Right ventricle myocardium inferior (tissue), 1 donor: ENCODE results near the gene WDR91. TPM values are rescaled to one million over a fixed set of nuclear protein-coding genes. Genes with fewer than 3 reads are reported as not detected.
A peak's percentile ranks its signal among the peaks of the same experiment; 100 is the strongest.

Experiments
- ATAC-seq: fragments of 200-7000 bp; cut with Tn5 transposase; one replicate; pipeline ENCODE4 v1.9.1; 2020; ENCODE audit warnings: mild to moderate bottlenecking, moderate library complexity
- DNase-seq: peaks from one replicate; pipeline ENCODE4 v3.0.0; 2021; ENCODE audit errors: missing footprints
- intact Hi-C: fragments of 100-400 bp; cut with DNase I; formaldehyde crosslinking; loops from one replicate; pipeline ENCODE4 v1.11.0; 2022
- total RNA-seq: library from RNA; stranded (reverse); fragmentation: NEBNext Ultra II Directional; extraction: Animal tissue kit (Norgen Biotek cat#: 25700); gene quantifications from one replicate; pipeline ENCODE4 v1.2.1, GENCODE V29; 2021
- donor health status: DM: no; HTN: yes; CAD: no; lungs with severe emphysema.

WDR91 gene
- total RNA-seq, 1 donor from 2014 or later = 3.8 TPM

- ATAC-seq = no peak
Measured at GRCh38 chr7:135169141-135169963, 42.0 kb downstream of the WDR91 start.

GRCh38 chr7:135168489-135169140 lies 42.7 kb downstream of the WDR91 start:
- ATAC-seq = no peak
- peak; percentile 25 for DNase-seq
- intact Hi-C loops = no loop called here

More at GRCh38 chr7:135169141-135169963, 42.0 kb downstream of the WDR91 start:
- intact Hi-C loops = no loop called here
- no peak for DNase-seq

DNA sequence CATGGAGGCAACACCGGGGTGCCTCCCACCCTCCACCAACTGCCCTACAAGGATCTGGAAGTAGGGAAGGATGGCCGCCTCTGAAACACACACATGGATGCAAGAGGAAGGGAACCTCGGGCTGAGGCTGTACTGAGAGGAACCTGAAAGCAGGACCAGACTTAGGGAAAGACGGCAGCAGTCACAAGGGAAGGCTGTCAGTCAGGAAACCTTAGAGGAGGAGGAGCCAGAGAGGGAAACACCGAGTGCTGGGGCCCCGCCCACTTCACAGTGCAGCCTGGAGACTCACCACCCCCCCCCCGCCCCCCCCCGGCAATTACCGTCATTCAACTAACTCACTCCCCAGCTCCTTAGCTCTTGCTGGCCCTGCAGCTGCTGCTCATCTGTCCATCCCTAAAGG lies 43.3 kb downstream of the WDR91 start:
- ATAC-seq = no peak
- peak; percentile 60 for DNase-seq
- intact Hi-C loops = no loop called here

- ATAC-seq (no peak), DNase-seq (peak; percentile 64)
- intact Hi-C loops = no loop called here
Measured at GRCh38 chr7:135167365-135167917, 43.9 kb downstream of the WDR91 start.

DNA sequence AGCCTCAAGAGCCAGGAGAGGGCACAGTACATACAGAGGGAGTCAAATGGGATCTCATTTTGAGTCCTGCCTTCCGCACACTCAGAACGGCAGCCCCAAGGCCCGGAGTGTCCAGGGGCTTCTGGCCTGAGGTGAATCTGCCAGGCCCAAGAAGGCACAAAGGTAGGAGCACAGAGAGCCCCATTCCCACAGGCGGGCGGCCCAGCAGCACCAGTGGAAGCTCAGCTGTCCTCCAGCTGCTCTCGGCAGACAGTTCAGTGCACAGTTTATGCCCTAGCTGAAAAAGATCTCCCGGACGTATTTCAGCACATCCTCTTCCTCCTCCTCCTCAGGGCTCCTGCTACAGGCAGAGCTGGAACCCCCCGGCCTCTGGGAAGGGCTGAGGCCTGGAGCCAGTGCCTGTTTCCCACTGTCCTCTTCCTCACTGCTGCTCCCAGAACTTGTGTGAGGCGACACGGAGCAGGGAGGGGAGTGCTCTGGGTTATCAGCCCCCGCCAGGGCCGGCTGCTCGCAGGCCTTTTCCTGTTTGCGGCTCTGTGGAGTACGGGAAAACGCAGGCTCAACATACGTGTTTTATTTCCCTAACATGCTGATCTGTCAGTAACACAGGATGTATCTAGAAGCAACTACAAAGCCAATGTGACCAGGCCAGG lies 44.9 kb downstream of the WDR91 start:
- DNase-seq (no peak), ATAC-seq (no peak)
- intact Hi-C loops = no loop called here

DNA sequence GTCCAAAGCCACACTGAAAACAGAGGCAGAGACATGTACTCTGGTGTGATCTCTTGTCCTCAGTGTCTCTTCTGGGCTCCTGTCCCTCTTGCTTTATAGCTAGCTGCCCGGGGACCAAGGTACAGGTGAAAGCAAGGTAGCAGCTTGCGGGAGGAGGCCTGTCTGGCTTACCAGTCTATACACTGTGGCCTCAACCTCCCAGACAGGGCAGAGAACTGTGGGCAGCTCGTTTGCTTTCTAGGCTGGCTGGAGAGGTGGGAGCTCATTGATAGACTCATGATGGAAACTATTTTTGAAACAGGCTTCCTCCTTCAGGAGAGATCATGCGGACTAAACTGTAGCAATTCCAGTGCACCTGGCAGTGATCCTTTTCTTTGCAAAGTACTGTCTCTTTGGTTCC lies 45.5 kb downstream of the WDR91 start:
- intact Hi-C loops = no loop called here
- DNase-seq (no peak), ATAC-seq (no peak)

- ATAC-seq (peak; percentile 6), DNase-seq (no peak)
- intact Hi-C loops = no loop called here
Measured at GRCh38 chr7:135164357-135165061, 46.8 kb downstream of the WDR91 start.

GRCh38 chr7:135162382-135163001 lies 48.8 kb downstream of the WDR91 start:
- ATAC-seq = no peak
- DNase-seq = no peak
- intact Hi-C loops = no loop called here

GRCh38 chr7:135161669-135162068 lies 49.7 kb downstream of the WDR91 start:
- no peak for ATAC-seq
- DNase-seq = peak; percentile 64
- intact Hi-C loops = no loop called here

- peak; percentile 65 for DNase-seq
- intact Hi-C loops = no loop called here
- no peak for ATAC-seq
Measured at GRCh38 chr7:135160858-135161653, 50.3 kb downstream of the WDR91 start.

GRCh38 chr7:135160098-135160857 lies 51.0 kb downstream of the WDR91 start:
- peak; percentile 57 for DNase-seq
- intact Hi-C loops = no loop called here
- no peak for ATAC-seq

GRCh38 chr7:135159359-135160085 lies 51.8 kb downstream of the WDR91 start:
- intact Hi-C loops = no loop called here
- ATAC-seq = no peak
- no peak for DNase-seq

DNA sequence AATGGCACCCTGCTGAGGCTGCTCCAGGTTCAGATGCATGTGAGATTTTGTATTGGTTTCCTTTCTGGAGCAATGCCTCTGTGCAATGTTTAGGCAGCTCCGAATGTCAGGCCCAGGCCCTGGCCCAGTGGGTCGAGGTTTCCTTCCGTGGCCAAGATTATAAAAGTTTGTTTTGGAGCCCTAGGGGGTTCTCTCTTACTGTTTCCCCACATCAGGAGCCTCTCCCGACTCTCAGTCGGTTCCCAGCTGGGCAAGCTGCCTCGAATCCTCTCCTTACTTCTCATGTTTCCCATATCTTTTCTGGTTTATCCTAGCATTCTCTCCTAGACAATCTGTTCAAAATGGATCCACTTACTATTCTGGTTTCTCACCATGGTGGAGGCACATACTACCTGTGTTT lies 52.5 kb downstream of the WDR91 start:
- intact Hi-C loops = loop anchor here (1.0 kb wide), 1 partner anchor 11 kb away; the partner anchor contains the start of gene TMEM140
- peak; percentile 42 for DNase-seq
- ATAC-seq = peak; percentile 2

- ATAC-seq (peak; percentile 76), DNase-seq (no peak)
- intact Hi-C loops = loop anchor here (1.0 kb wide), 1 partner anchor 10 kb away; the partner anchor contains the start of gene TMEM140
Measured at GRCh38 chr7:135158141-135158655, 53.1 kb downstream of the WDR91 start.

DNA sequence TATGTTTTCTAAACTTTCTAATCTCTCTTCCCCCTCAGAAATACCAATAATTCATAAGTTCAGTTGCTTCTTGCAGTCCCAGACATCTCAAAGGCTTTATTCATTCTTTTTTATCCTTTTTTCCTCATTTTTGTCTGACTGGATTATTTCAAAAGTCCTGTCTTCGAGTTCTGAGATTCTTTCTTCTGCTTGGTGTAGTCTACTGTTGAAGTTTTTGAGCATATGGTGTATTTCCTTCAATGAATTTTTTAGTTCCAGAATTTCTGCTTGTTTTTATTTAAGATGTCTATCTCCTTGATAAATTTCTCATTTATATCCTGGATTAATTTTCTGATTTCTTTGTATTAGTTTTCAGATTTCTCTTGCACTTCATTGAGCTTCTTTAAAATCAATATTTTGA lies 55.0 kb downstream of the WDR91 start:
- intact Hi-C loops = no loop called here
- DNase-seq (no peak), ATAC-seq (no peak)

GRCh38 chr7:135154734-135155133 lies 56.6 kb downstream of the WDR91 start:
- ATAC-seq = no peak
- DNase-seq = no peak
- intact Hi-C loops = no loop called here
